Measurements from ENCODE around the gene TOLLIP. TPM values are rescaled to one million over a fixed set of nuclear protein-coding genes. Genes with fewer than 3 reads are reported as not detected.
A peak's percentile ranks its signal among the peaks of the same experiment; 100 is the strongest.

The TOLLIP gene
- total and polyA plus RNA-seq, 2 of the 8 experiments (the other 6 are each of a cell fraction or from before 2014, with no cell fraction given): 23.7 to 34.7 TPM

DNA sequence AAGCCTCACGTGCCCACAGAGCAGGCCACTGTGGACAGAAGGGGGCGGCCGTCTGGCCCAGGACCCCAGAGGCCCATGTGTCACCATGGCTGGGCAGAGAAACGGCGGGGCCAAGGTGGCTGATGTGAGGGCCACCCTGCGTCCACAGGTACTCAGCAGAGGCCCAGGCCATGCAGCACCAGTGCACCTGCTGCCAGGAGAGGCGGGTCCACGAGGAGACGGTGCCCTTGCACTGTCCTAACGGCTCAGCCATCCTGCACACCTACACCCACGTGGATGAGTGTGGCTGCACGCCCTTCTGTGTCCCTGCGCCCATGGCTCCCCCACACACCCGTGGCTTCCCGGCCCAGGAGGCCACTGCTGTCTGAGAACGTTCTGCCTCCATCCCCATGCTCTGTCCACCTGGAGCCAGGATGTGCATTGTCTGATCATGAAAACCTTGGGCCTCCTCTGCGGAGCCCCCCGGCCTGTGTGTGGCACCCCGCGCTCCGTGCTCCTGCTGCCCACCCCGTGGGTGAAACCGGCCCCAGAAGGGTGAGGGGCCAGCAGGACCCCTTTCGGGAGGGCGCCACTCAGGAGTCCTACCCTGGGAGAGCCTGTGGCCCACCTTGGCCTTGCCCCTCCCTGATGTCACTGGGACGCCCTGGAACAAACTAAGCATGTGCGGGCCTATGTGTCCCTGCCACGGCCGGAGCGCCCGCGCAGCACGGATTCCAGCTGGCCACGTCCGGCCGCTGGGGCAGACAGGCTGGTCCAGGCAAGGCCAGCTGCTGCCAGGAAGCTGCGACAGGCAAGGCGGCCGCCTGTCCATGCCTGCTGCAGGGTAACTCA, 48.0 kb downstream of the TOLLIP start:
- Histone ChIP-seq H3K23me2 (ENCODE audit: low read depth, low read length) (no peaks in the 10 kb centered on the region; the same call in 1 of the 2 replicates), H2BK120ac (replicated peaks; ENCODE audit: low read depth, low read length) (no peak overlapping the region), H3K79me2 (ENCODE audit: control insufficient read depth in 1 of 2, insufficient read depth in 2 of 2, low read length in 2 of 2) (no peaks in the 10 kb centered on the region), H3K4me3 (ENCODE audit: extremely low read depth in 1 of 4, insufficient read depth in 2 of 4, low read depth in 3 of 4, low read length in 4 of 4) (no peak overlapping the region), H2BK5ac (ENCODE audit: low read depth, low read length) (no peak overlapping the region), H2AK5ac (ENCODE audit: low read depth, low read length) (0 out of 2 replicates have a peak overlapping the region, but pooled peaks have one; percentile 75), H3K79me1 (ENCODE audit: low read depth, low read length) (no peaks in the 10 kb centered on the region), H3K9me3 (ENCODE audit: insufficient read depth in 2 of 2, low read depth in 1 of 2, low read length in 1 of 2) (peaks cover 0 to 9% of the 10 kb centered on the region in 2 experiments; a peak in 2 of 4 replicates), H3K4me1 (replicated peaks in 1 of 4; ENCODE audit: control insufficient read depth in 3 of 4, insufficient read depth in 4 of 4, low read length in 3 of 4) (peaks cover 0 to 14% (median 6%) of the 10 kb centered on the region in 4 experiments; a peak in 5 of 7 replicates), H4K5ac (ENCODE audit: insufficient read length, low read depth, low read length) (no peak overlapping the region), H3K4me2 (ENCODE audit: insufficient read depth in 1 of 2, low read depth in 2 of 2, low read length in 2 of 2) (peak overlapping the region in 1 of 2 experiments; percentile 54; a peak in 2 of 4 replicates), H3K36me3 (ENCODE audit: control insufficient read depth in 2 of 4, insufficient read depth in 4 of 4, low read length in 3 of 4) (no peaks in the 10 kb centered on the region), H3K18ac (ENCODE audit: extremely low read depth, low read length) (no peak overlapping the region), H4K20me1 (replicated peaks in 1 of 2; ENCODE audit: control insufficient read depth in 1 of 2, insufficient read depth in 2 of 2, low read length in 2 of 2) (no peaks in the 10 kb centered on the region), H2BK15ac (ENCODE audit: low read length) (peak overlapping the region; percentile 31; the same call in 1 of the 2 replicates), H3K14ac (ENCODE audit: insufficient read length) (no peak overlapping the region), H3K4ac (replicated peaks; ENCODE audit: insufficient read length, low read depth, low read length) (no peak overlapping the region), H4K91ac (replicated peaks; ENCODE audit: insufficient read length, low read length) (peak overlapping the region; percentile 85), H3K56ac (replicated peaks; ENCODE audit: insufficient read length, low read depth, low read length) (no peak overlapping the region), H4K8ac (ENCODE audit: extremely low read depth, insufficient read depth, low read length) (peak overlapping the region; percentile 96; the same call in 1 of the 2 replicates), H3K23ac (ENCODE audit: insufficient read length) (peak overlapping the region; percentile 23), H2AFZ (ENCODE audit: low read length) (no peak overlapping the region), H2BK20ac (ENCODE audit: low read length) (no peak overlapping the region), H2BK12ac (ENCODE audit: low read depth, low read length) (peak overlapping the region; percentile 63; the same call in 1 of the 2 replicates), H3K27me3 (replicated peaks in 1 of 4; ENCODE audit: control insufficient read depth in 3 of 4, extremely low read depth in 1 of 4, insufficient read depth in 3 of 4, low read length in 3 of 4) (no peaks in the 10 kb centered on the region), H3K9ac (replicated peaks in 1 of 4; ENCODE audit: extremely low read depth in 1 of 4, low read depth in 3 of 4, low read length in 3 of 4) (no peak overlapping the region; a peak in 2 of 7 replicates), H3K27ac (ENCODE audit: low read depth, low read length) (no peak overlapping the region)
- FAIRE-seq: no peak
- CTCF ChIA-PET (ENCODE audit: partially characterized antibody): interaction anchor here (0.6 to 1.6 kb wide), 2 partner anchors 84 to 127 kb away, joined by 3 to 7 read pairs; no protein-coding TSS in a partner anchor
- POLR2A ChIA-PET (ENCODE audit: partially characterized antibody): no interaction called here
- WGBS, 2 experiments (ENCODE audit: extremely low coverage in 1 of 2, insufficient coverage in 1 of 2, insufficient read length in 1 of 2, insufficient replicate concordance in 2 of 2, low coverage in 1 of 2, low lambda C conversion rate in 2 of 2, missing lambda C conversion rate in 1 of 2): 87% methylated on average over 37 of the region's 39 CpGs; no CpG with 5 or more reads in 1 of the 2 experiments
- no peak for DNase-seq (ENCODE audit: low read depth in 1 of 2, low spot score in 2 of 2)
- TF ChIP-seq, protein P1, sequence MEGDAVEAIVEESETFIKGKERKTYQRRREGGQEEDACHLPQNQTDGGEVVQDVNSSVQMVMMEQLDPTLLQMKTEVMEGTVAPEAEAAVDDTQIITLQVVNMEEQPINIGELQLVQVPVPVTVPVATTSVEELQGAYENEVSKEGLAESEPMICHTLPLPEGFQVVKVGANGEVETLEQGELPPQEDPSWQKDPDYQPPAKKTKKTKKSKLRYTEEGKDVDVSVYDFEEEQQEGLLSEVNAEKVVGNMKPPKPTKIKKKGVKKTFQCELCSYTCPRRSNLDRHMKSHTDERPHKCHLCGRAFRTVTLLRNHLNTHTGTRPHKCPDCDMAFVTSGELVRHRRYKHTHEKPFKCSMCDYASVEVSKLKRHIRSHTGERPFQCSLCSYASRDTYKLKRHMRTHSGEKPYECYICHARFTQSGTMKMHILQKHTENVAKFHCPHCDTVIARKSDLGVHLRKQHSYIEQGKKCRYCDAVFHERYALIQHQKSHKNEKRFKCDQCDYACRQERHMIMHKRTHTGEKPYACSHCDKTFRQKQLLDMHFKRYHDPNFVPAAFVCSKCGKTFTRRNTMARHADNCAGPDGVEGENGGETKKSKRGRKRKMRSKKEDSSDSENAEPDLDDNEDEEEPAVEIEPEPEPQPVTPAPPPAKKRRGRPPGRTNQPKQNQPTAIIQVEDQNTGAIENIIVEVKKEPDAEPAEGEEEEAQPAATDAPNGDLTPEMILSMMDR (IDR thresholded peaks at IDR 0.05; ENCODE audit: control extremely low read depth in 1 of 3, insufficient read depth in 1 of 3, low read depth in 1 of 3, low read length in 3 of 3): no peak
- no peak for TF ChIP-seq YY1 (IDR thresholded peaks at IDR 0.05; ENCODE audit: low read depth, low read length)
- TF ChIP-seq TAF7 (optimal IDR thresholded peaks at IDR 0.05; ENCODE audit: borderline replicate concordance, low read depth, low read length): no peak
- no peak for TF ChIP-seq TAF1 (IDR thresholded peaks at IDR 0.05; ENCODE audit: low read depth, low read length)
- no peak for TF ChIP-seq SP2 (IDR thresholded peaks at IDR 0.05; ENCODE audit: low read length)
- no peak for TF ChIP-seq GTF2F1 (IDR thresholded peaks at IDR 0.05; ENCODE audit: borderline replicate concordance, low read depth, low read length)
- no peak for TF ChIP-seq RBBP5 (IDR thresholded peaks at IDR 0.05; ENCODE audit: borderline replicate concordance, low read depth, low read length)
- no peak for TF ChIP-seq SP1 (IDR thresholded peaks at IDR 0.05; ENCODE audit: low read depth, low read length)
- no peak for TF ChIP-seq MAFK (IDR thresholded peaks at IDR 0.05; ENCODE audit: low read depth, low read length)
- no peak for TF ChIP-seq POLR2AphosphoS5 (IDR thresholded peaks at IDR 0.05; ENCODE audit: low read depth, low read length)
